D721Med (cell line): ENCODE measurements around the gene SCYL3.
"Not testable (repeated sequence)": the region's sequence is repeated elsewhere in the genome, so short reads cannot be mapped to it uniquely, and the experiment has no call there.

ENCODE experiments used
- DNase-seq: peaks from one replicate; pipeline ENCODE4 v3.0.0; 2011; ENCODE audit warnings: low spot score; ENCODE audit not compliant: insufficient read length
- FAIRE-seq: peaks from 2 replicates; lab custom pipeline; 2011; peaks lifted over from hg19 to GRCh38; lab: Jason Lieb, UNC
- TF ChIP-seq, protein P1 (sequence below): IDR thresholded peaks from 2 replicates; pipeline ENCODE4 v1.5.1; 2012; ENCODE audit warnings: mild to moderate bottlenecking, control low read depth; ENCODE audit not compliant: insufficient read depth; ENCODE audit errors: missing control alignments

SCYL3 gene

DNA sequence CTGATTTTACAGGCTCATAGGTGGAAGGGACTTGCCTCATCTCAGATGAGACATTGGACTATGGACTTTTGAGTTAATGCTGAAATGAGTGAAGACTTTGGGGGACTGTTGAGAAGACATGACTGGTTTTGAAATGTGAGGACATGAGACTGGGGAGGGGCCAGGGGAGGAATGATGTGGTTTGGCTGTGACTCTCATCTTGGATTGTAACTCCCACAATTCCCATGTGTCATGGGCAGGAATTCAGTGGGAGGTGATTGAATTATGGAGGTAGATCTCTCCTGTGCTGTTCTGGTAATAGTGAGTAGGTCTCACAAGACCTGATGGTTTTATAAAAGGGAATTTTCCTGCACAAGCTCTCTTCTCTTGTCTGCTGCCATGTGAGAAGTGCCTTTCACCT is 20.8 kb downstream of the SCYL3 start:
- TF ChIP-seq, protein P1, sequence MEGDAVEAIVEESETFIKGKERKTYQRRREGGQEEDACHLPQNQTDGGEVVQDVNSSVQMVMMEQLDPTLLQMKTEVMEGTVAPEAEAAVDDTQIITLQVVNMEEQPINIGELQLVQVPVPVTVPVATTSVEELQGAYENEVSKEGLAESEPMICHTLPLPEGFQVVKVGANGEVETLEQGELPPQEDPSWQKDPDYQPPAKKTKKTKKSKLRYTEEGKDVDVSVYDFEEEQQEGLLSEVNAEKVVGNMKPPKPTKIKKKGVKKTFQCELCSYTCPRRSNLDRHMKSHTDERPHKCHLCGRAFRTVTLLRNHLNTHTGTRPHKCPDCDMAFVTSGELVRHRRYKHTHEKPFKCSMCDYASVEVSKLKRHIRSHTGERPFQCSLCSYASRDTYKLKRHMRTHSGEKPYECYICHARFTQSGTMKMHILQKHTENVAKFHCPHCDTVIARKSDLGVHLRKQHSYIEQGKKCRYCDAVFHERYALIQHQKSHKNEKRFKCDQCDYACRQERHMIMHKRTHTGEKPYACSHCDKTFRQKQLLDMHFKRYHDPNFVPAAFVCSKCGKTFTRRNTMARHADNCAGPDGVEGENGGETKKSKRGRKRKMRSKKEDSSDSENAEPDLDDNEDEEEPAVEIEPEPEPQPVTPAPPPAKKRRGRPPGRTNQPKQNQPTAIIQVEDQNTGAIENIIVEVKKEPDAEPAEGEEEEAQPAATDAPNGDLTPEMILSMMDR = no peak
- FAIRE-seq (no peak), DNase-seq (no peak)

DNA sequence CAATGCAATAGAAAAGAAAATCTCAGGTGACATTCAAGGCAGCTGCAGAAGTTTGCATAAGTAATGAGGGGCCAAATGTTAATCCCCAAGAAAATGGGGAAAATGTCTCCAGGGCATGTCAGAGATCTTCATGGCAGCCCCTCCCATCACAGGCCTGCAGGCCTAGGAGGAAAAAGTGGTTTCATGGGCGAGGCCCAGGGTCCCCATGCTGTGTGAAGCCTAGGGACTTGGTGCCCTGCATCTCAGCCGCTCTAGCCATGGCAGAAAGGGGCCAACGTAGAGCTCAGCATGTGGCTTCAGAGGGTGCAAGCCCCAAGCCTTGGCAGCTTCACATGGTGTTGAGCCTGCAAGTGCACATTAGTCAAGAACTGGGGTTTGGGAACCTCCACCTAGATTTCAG is 21.7 kb downstream of the SCYL3 start:
- FAIRE-seq, DNase-seq: not testable (repeated sequence)

DNA sequence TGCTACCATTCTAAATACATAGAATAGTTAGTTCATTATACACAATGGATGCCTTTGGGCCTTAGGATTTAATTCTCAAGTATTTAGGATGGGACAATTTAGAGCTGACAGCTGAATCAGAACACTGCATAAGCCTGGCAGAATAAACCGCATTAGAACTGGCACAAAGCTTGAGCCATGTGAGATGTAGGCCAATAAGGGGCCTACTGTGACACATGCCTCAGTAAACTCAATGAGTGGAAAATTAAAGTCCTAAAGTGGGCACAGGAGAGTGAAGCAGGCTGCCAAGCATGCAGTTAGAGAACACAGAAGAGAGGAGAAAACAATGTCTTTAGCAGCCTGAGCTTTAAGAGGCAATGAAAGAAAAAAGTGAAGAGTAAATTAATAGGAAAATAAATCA is 24.3 kb downstream of the SCYL3 start:
- DNase-seq (no peak), FAIRE-seq (no peak)
- TF ChIP-seq, protein P1 = no peak

- no peak for DNase-seq
- no peak for FAIRE-seq
- TF ChIP-seq, protein P1 = no peak
Observed at GRCh38 chr1:169868978-169869377, 24.7 kb downstream of the SCYL3 start.

- DNase-seq = no peak
- TF ChIP-seq, protein P1 = no peak
- no peak for FAIRE-seq
Observed at GRCh38 chr1:169867012-169867675, 26.6 kb downstream of the SCYL3 start.

GRCh38 chr1:169866577-169866976 is 27.1 kb downstream of the SCYL3 start:
- FAIRE-seq (no peak), DNase-seq (no peak)
- TF ChIP-seq, protein P1 = no peak

DNA sequence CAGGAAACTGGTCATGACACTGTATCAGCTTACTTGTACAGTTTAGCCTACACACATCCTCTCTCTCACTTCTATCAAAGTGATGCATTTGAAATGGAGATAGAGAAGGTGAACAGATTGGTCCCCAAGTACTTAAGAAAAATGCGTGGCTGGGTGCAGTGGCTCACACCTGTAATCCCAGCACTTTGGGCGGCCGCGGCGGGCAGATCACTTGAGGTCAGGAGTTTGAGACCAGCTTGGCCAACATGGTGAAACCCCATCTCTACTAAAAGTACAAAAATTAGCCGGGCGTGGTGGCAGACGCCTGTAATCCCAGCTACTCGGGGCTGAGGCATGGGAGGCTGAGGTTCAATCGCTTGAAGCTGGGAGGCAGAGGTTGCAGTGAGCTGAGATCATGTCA is 29.2 kb downstream of the SCYL3 start:
- not testable (repeated sequence) for DNase-seq, FAIRE-seq

GRCh38 chr1:169860750-169861149 is 32.9 kb downstream of the SCYL3 start:
- TF ChIP-seq, protein P1 = no peak
- peak; percentile 76 for FAIRE-seq
- DNase-seq = no peak
